Suprapubic skin (tissue), 3 donors: ENCODE measurements around the gene NGB.

ENCODE experiments used
- POLR2AphosphoS5 ChIP-seq, 3 donors: sonication (generic); formaldehyde crosslinking; IDR thresholded peaks; one replicate each; pipeline ENCODE4 v1.6.1; 2017; ENCODE audit warnings: antibody characterized with exemption in 3 of 3
- TF ChIP-seq, protein P1 (sequence below), 2 donors: fragments of 200-600 bp in 1 of 2; fragments of 450-650 bp in 1 of 2; sonication (generic) in 1 of 2; IDR thresholded peaks; one replicate each; pipeline ENCODE4 v1.5.1; 2016 to 2019; ENCODE audit warnings: antibody characterized with exemption in 2 of 2, mild to moderate bottlenecking in 1 of 2, moderate library complexity in 1 of 2

DNA sequence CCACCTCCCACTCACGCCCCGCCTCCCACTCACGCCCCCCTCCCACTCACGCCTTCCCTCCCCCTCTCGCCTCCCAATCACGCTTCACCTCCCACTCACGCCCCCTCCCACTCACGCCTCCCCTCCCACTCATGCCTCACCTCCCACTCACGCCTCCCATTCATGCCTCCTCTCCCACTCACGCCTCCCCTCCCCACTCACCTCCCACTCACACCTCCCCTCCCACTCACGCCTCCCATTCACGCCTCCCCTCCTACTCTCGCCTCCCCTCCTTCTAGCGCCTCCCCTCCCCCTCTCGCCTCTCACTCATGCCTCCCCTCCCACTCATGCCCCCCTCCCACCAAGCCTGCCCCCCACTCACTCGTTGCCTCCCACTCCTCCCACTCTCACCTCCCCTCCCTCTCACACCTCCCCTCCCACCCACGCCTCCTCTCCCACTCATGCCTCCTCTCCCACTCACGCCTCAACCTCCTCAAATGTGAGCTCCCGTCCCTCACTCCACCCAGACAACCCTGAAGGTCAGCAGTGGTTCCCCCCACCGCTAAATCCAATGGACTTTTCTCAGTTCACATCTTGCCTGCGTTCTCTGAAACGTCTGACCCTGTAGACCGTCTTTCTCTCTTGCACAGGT is 49.6 kb downstream of the NGB start:
- TF ChIP-seq, protein P1, sequence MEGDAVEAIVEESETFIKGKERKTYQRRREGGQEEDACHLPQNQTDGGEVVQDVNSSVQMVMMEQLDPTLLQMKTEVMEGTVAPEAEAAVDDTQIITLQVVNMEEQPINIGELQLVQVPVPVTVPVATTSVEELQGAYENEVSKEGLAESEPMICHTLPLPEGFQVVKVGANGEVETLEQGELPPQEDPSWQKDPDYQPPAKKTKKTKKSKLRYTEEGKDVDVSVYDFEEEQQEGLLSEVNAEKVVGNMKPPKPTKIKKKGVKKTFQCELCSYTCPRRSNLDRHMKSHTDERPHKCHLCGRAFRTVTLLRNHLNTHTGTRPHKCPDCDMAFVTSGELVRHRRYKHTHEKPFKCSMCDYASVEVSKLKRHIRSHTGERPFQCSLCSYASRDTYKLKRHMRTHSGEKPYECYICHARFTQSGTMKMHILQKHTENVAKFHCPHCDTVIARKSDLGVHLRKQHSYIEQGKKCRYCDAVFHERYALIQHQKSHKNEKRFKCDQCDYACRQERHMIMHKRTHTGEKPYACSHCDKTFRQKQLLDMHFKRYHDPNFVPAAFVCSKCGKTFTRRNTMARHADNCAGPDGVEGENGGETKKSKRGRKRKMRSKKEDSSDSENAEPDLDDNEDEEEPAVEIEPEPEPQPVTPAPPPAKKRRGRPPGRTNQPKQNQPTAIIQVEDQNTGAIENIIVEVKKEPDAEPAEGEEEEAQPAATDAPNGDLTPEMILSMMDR (IDR thresholded peaks at IDR 0.05), result no peak
- no peak for TF ChIP-seq POLR2AphosphoS5 (IDR thresholded peaks at IDR 0.05)
